Measurements from ENCODE around the gene IGLL1. TPM values are rescaled to one million over a fixed set of nuclear protein-coding genes. Genes with fewer than 3 reads are reported as not detected.
A peak's percentile ranks its signal among the peaks of the same experiment; 100 is the strongest.

IGLL1 gene
- total RNA-seq, 4 donors from 2014 or later = not detected

DNA sequence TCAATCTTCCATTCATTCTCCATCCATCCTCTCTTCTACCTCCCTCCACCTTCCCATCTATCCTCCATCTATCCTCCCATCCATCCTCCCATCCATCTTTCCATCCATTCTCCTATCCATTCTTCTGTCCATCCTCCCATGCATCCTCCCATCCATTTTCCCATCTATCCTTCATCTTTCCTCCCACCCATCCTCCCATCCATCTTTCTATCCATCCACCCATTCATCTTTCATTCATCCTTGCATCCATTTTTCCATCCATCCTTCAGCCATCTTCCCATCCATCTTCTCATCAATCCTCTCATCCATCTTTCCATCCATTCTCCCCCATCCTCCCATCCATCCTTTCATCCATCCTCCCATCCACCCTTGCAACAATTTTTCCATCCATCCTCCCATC, 27.5 kb downstream of the IGLL1 start:
- Histone ChIP-seq H3K27ac (no peak overlapping the region), H3K27me3 (peaks cover 35% of the 10 kb centered on the region), H3K4me1 (no peaks in the 10 kb centered on the region), H3K4me3 (no peak overlapping the region), H3K9me3 (peaks cover 4% of the 10 kb centered on the region), H3K36me3 (no peaks in the 10 kb centered on the region)
- no peak for DNase-seq (ENCODE audit: low spot score in 2 of 2)
- TF ChIP-seq, protein P1, sequence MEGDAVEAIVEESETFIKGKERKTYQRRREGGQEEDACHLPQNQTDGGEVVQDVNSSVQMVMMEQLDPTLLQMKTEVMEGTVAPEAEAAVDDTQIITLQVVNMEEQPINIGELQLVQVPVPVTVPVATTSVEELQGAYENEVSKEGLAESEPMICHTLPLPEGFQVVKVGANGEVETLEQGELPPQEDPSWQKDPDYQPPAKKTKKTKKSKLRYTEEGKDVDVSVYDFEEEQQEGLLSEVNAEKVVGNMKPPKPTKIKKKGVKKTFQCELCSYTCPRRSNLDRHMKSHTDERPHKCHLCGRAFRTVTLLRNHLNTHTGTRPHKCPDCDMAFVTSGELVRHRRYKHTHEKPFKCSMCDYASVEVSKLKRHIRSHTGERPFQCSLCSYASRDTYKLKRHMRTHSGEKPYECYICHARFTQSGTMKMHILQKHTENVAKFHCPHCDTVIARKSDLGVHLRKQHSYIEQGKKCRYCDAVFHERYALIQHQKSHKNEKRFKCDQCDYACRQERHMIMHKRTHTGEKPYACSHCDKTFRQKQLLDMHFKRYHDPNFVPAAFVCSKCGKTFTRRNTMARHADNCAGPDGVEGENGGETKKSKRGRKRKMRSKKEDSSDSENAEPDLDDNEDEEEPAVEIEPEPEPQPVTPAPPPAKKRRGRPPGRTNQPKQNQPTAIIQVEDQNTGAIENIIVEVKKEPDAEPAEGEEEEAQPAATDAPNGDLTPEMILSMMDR (IDR thresholded peaks at IDR 0.05) = no peak
- TF ChIP-seq POLR2AphosphoS5 (IDR thresholded peaks at IDR 0.05) (no peak), POLR2A (IDR thresholded peaks at IDR 0.05) (no peak), EP300 (IDR thresholded peaks at IDR 0.05) (no peak)

DNA sequence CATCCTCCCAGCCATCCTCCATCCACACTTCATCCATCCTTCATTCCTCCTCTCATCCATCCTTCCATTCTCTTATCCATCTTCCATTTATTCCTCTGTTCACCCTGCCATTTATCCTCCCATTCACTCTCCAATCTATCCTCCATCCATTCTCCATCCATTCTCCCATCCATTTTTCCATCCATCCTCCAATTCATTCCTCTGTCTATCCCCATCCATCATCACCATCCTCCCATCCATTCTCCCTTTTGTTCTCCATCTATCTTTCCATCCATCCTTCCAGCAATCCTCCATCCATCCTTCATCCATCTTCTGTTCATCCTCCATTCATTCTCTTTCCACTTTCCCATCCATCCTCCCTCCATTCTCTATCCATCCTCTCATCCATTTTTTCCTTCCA, 28.7 kb downstream of the IGLL1 start:
- no peak for DNase-seq (ENCODE audit: low spot score in 2 of 2)
- Histone ChIP-seq H3K36me3 (no peaks in the 10 kb centered on the region), H3K4me3 (no peak overlapping the region), H3K9me3 (peaks cover 6% of the 10 kb centered on the region), H3K4me1 (no peaks in the 10 kb centered on the region), H3K27ac (no peak overlapping the region), H3K27me3 (peaks cover 35% of the 10 kb centered on the region)
- TF ChIP-seq POLR2AphosphoS5 (IDR thresholded peaks at IDR 0.05) = no peak
- TF ChIP-seq, protein P1 (IDR thresholded peaks at IDR 0.05) = no peak
- TF ChIP-seq POLR2A (IDR thresholded peaks at IDR 0.05) = no peak
- TF ChIP-seq EP300 (IDR thresholded peaks at IDR 0.05) = no peak

DNA sequence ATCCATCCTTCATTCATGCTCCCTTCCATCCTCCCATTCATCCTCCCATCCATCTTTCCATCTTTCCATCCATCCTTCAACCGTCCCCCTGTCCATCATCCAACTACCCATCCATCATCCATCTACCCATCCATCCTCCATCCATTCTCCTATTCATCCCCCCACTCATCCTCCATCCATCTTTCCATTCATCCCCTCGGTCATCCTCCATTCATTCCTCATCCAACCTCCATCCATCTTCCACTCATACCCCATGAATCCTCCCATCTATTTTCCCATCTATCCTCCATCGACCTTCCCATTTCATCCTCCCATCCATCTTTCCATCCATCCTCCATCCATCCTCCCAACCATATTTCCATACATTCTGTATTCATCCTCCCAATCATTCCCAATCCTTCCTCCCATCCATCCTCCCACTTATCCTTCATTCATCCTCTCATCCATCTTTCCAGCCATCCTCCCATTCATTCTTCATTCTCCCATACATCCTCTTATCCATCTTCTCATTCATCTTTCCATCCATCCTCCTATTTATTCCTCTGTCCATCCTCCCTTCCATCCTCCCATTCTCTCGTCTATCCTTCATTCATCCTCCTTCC, 29.9 kb downstream of the IGLL1 start:
- 77% methylated on average over 4 of the region's 4 CpGs for WGBS
- Histone ChIP-seq H3K27ac (no peak overlapping the region), H3K4me3 (no peak overlapping the region), H3K36me3 (no peaks in the 10 kb centered on the region), H3K27me3 (peaks cover 28% of the 10 kb centered on the region), H3K4me1 (no peaks in the 10 kb centered on the region), H3K9me3 (peaks cover 6% of the 10 kb centered on the region)
- no peak for TF ChIP-seq POLR2AphosphoS5 (IDR thresholded peaks at IDR 0.05)
- no peak for TF ChIP-seq POLR2A (IDR thresholded peaks at IDR 0.05)
- TF ChIP-seq, protein P1 (IDR thresholded peaks at IDR 0.05) = no peak
- TF ChIP-seq EP300 (IDR thresholded peaks at IDR 0.05) = no peak
- no peak for DNase-seq (ENCODE audit: low spot score in 2 of 2)

DNA sequence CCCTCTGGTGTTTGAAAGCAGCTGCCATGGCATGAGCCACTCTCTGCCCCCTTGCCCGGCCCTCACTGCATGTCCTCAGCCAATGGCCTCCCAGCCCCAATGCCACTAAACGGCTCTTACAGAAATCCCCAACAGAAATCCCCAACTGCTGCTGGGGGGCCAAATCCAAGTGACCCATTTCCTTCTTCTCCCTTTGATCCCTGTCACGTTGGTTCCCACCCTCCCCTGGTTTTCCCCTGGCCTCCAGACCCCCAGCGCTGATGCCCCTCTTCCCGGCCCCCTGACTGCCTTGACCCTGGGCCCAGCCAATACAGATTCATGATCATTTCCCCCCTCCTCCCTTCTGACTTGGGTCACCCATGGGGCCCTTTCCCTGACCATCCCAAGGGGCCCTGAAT, 30.9 kb downstream of the IGLL1 start:
- Histone ChIP-seq H3K27me3 (peaks cover 19% of the 10 kb centered on the region), H3K9me3 (peaks cover 6% of the 10 kb centered on the region), H3K27ac (no peak overlapping the region), H3K4me1 (no peaks in the 10 kb centered on the region), H3K36me3 (no peaks in the 10 kb centered on the region), H3K4me3 (no peak overlapping the region)
- 82% methylated on average over 5 of the region's 5 CpGs for WGBS
- peak; percentile 29 to 65 for DNase-seq (ENCODE audit: low spot score in 2 of 2)
- TF ChIP-seq POLR2A (IDR thresholded peaks at IDR 0.05) = no peak
- TF ChIP-seq POLR2AphosphoS5 (IDR thresholded peaks at IDR 0.05) = no peak
- TF ChIP-seq, protein P1 (IDR thresholded peaks at IDR 0.05) = no peak
- TF ChIP-seq EP300 (IDR thresholded peaks at IDR 0.05) = no peak

DNA sequence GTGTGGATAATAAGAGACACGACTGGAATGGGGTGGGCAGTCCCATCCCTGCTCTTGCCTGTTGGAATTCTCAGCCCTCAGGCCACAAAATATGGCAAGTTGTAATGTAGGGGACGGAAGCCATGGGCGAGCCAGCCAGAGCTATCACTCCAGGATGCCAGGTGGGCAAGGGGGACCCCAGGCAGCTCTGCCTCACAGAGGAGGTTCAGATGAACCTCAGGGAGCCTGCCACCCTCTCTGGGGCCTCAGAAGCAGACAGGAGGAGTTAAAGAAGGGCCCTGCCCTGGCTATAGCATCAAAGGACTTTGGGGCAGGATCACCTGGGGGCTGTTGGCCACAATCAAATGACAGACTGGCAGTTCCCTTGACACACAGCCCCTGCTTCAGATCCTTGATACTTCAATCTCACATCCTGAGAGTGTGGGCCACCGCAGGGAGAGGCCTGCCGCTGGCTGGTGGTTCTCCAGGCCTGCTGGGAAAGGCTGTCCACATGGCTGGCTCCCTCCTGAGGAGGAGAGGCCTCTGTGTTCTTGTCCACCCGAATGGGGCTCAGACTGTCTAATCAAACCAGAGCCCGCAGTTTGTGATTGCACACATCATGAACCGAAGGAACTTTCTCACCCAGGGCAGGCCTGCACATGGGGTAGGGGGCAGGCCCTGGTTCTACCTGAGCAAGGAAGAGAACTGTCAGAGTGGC, 31.4 kb downstream of the IGLL1 start:
- H3K9me3 ChIP-seq = peaks cover 6% of the 10 kb centered on the region
- H3K27ac ChIP-seq = no peak overlapping the region
- DNase-seq (ENCODE audit: low spot score in 2 of 2) = peak; percentile 31 to 64
- H3K4me3 ChIP-seq = no peak overlapping the region
- H3K36me3 ChIP-seq = no peaks in the 10 kb centered on the region
- H3K4me1 ChIP-seq = no peaks in the 10 kb centered on the region
- peaks cover 14% of the 10 kb centered on the region for H3K27me3 ChIP-seq
- WGBS = 77% methylated on average over 5 of the region's 8 CpGs
- TF ChIP-seq, protein P1 (IDR thresholded peaks at IDR 0.05) = no peak
- TF ChIP-seq POLR2AphosphoS5 (IDR thresholded peaks at IDR 0.05) (no peak), EP300 (IDR thresholded peaks at IDR 0.05) (no peak)
